GM06990 (cell line): ENCODE data around the gene ZFHX2.
A peak's percentile ranks its signal among the peaks of the same experiment; 100 is the strongest.

Experiments used
- DNase-seq: peaks from one replicate; pipeline ENCODE4 v3.0.0-alpha.2; 2011; ENCODE audit not compliant: insufficient read length; ENCODE audit errors: extremely low read depth
- H3K27me3 ChIP-seq: replicated peaks from 2 replicates; pipeline ENCODE4 v1.6.0; 2011; ENCODE audit warnings: low read length; ENCODE audit not compliant: control insufficient read depth, insufficient read depth
- H3K36me3 ChIP-seq: 2 replicates; pipeline ENCODE4 v1.5.1; 2011; ENCODE audit warnings: low read length; ENCODE audit not compliant: control insufficient read depth, insufficient read depth
- H3K4me3 ChIP-seq: replicated peaks from 2 replicates; pipeline ENCODE4 v1.5.1; 2011; ENCODE audit warnings: low read depth, mild to moderate bottlenecking, control low read depth, low read length
- CTCF ChIP-seq: IDR thresholded peaks from 2 replicates; pipeline ENCODE4 v1.5.1; 2011; ENCODE audit warnings: low read length, control low read depth, mild to moderate bottlenecking, inconsistent platforms; ENCODE audit not compliant: insufficient read depth, poor library complexity, severe bottlenecking

ZFHX2 gene

GRCh38 chr14:23542261-23542660 lies 9.3 kb downstream of the ZFHX2 start:
- DNase-seq, result no peak
- H3K27me3 ChIP-seq, result no peaks in the 10 kb centered on the region

DNA sequence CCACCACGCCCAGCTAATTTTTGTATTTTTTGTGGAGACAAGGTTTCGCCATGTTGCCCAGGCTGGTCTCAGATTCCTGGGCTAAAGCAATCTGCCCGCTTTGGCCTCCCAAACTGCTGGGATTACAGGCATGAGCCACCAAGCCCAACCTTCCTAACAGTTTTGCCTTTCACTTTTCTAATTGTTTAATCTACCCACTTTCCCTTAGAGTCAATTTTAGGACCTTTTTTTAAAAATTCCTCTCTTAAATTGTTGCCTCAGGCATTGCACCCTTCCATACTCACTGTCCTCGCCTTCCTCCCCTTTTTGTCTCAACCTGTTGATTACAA lies 11.5 kb downstream of the ZFHX2 start:
- Histone ChIP-seq H3K4me3 (no peak overlapping the region), H3K27me3 (no peaks in the 10 kb centered on the region), H3K36me3 (no peaks in the 10 kb centered on the region)
- TF ChIP-seq CTCF, result no peak
- DNase-seq, result no peak

More at GRCh38 chr14:23542261-23542660, 9.3 kb downstream of the ZFHX2 start:
- no peaks in the 10 kb centered on the region for H3K36me3 ChIP-seq
- H3K4me3 ChIP-seq, result no peak overlapping the region
- no peak for TF ChIP-seq CTCF

- no peak for DNase-seq
- Histone ChIP-seq H3K4me3 (no peak overlapping the region), H3K36me3 (no peaks in the 10 kb centered on the region), H3K27me3 (no peaks in the 10 kb centered on the region)
- peak; percentile 77 for TF ChIP-seq CTCF
Measured at GRCh38 chr14:23539248-23540140, 12.1 kb downstream of the ZFHX2 start.

- Histone ChIP-seq H3K36me3 (no peaks in the 10 kb centered on the region), H3K27me3 (no peaks in the 10 kb centered on the region), H3K4me3 (no peak overlapping the region)
- no peak for TF ChIP-seq CTCF
- DNase-seq, result no peak
Measured at GRCh38 chr14:23538785-23539184, 12.8 kb downstream of the ZFHX2 start.

GRCh38 chr14:23538050-23538718 lies 13.4 kb downstream of the ZFHX2 start:
- no peak for DNase-seq
- H3K27me3 ChIP-seq, result no peaks in the 10 kb centered on the region
- no peaks in the 10 kb centered on the region; the same call in 1 of the 2 replicates for H3K36me3 ChIP-seq
- no peak overlapping the region for H3K4me3 ChIP-seq
- TF ChIP-seq CTCF, result no peak
